GM19099 (cell line): ENCODE data around the gene C11orf54.

Experiments
- POLR2A ChIP-seq: IDR thresholded peaks from 3 replicates; pipeline ENCODE4 v1.6.1; 2011; ENCODE audit warnings: low read depth; ENCODE audit not compliant: insufficient read length; ENCODE audit errors: extremely low read depth

The C11orf54 gene

DNA sequence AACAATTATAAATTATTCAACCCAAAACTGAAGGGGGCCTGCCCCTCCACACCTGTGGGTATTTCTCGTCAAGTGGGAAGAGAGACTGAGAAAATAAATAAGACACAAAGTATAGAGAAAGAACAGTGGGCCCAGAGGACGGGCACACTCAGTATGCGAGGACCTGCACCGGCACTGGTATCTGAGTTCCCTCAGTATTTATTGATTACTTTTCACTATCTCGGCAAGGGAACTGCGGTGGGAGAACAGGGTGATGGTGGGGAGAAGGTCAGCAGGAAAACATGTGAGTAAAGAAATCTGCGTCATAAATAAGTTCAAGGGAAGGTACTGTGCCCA is 3.2 kb downstream of the C11orf54 start:
- no peak for TF ChIP-seq POLR2A

DNA sequence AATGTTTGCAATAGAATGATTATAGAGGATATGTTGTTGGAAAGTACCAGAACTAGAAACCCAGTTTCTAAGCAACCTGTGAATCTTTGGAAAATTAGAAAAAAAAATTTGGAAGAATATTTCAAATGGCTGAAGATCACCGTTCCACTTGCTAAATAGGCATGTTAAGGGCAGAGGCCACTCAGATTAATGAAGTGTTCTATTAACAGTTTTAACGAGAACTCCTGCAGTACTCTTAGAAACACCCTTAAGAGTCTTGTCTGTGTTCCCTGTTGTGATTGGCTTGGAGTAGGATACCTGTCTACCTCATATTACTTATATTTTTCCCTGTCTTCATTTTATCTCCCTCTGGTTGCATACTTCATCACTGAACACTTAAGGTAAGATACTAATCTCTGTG is 4.6 kb downstream of the C11orf54 start:
- TF ChIP-seq POLR2A: no peak

DNA sequence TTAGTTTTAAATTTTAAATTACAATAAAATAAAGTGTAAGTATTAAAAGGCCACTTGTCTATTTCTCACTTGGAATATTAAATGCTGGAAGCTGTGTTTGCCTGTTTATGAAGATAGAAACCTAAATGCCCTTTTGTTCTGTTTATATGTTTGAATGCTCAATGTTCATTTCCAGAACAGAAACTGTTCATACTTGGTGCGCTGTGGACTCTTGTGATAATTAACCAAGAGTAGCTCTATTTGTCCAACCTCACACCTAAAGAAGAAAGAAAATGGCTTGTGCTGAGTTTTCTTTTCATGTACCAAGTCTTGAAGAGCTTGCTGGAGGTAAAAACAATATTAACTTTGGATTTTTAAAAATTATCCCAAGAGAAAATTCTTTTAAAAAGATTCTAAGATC is 5.7 kb downstream of the C11orf54 start:
- TF ChIP-seq POLR2A: no peak

DNA sequence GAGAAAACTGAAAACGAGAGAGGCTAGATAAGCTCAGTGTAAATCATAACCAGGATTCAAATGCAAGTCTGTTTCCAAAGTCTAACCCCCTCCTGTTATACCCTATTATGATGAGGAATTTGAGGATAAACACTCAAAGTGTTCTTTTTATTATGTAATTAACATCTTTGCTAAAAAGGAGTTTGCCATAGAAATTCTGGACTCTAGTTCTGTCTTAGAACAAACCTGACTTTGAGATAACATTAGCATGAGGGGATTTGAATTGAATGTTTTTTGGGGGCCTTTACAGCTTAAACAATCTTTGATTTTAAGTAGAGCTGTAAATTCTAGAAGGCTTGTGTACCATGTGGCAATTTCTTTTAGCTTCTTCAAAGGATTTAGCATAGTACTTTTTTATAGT is 9.5 kb downstream of the C11orf54 start:
- no peak for TF ChIP-seq POLR2A

DNA sequence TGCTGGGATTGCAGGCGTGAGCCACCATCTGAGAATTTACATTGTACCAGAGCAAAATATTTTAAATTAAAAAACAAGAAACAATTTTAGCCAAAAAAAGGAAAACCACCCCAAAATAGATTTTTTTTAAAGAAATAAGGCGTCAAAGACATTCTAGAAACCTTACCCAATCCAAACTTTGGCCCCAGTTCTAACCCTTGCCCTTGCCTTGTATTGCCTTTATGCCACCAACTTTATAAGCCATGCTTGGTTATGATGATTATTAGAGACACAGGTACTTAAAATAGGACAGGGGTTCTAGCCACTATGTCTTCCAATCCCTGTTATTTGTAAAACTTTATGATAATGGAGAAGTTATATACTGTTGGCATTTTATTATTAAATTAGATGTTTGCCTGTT is 11.8 kb downstream of the C11orf54 start:
- TF ChIP-seq POLR2A: no peak

DNA sequence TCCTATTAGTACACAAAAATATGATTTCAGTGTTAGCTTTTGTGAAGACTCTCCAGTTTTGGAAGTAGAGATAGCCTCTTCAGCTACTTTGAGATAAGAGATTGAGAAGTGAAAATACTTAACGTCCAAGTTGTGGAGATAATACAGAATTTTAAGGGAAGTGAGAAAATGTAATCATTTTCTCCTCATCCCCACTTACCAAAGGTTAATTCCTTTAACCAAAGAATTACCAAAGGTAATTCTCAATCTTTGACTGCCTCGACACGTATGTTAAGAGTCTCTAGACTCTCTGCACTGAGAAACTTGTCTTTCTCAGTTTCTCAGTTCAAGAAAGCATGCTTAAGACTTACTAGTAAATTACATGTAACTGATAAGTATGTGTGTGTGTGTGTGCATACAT is 15.3 kb downstream of the C11orf54 start:
- TF ChIP-seq POLR2A: no peak

DNA sequence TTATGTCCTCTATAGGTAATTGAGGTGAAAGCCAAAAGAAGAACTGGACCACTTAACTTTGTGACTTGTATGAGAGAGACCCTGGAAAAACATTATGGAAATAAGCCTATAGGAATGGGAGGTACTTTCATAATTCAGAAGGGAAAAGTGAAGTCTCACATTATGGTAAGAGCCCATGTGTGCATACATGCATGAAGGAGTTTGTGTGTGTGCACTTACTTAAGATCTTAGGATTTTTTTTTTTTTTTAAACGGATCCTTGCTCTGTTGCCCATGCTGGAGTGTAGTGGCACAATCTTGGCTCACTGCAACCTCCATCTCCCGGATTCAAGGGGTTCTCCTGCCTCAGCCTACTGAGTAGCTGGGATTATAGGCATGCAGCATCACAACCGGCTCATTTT is 15.8 kb downstream of the C11orf54 start:
- no peak for TF ChIP-seq POLR2A

DNA sequence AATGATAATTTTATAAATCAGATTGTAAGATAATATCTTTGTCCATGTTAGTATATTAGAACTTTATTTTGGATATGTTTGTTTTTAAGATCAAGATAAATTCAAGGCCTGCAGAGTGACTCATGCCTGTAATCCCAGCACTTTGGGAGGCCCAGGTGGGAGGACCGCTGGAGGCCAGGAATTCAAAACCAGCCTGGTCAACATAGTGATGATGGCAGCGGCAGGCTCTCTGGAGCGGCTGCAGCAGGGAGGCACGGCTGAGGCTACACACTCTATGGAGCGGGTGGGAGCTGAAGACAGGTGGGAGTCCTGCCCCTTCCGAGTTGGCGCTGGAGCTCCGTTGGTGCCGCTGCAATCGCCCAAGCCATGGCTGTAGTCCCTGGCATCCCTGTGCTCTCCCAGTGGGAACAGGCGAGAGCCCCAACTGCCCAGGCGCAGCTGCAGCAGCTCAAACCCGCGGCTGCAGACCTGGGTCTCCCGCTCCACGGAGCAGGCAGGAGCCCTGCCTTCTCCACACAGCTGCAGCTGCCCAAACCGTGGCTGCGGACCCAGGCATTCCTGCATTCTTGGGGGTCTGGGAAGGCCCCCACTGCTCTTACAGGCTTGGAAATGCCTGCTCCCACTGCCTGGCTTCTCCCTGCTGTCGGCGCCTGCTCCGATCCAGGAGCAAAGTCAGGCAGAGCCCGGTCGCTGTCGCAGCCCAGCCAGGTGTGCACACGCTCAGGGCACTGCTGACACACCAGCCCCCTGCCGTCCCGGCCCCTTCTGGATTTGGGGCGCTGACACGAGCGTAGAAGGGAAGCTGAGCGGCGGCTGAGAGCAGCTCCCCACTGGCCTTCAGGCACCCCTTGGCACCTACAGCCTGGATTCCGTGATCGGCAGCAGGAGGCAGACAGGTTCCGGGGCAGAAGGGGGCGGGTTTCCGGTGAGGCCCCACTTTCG is 16.7 kb downstream of the C11orf54 start:
- no peak for TF ChIP-seq POLR2A

DNA sequence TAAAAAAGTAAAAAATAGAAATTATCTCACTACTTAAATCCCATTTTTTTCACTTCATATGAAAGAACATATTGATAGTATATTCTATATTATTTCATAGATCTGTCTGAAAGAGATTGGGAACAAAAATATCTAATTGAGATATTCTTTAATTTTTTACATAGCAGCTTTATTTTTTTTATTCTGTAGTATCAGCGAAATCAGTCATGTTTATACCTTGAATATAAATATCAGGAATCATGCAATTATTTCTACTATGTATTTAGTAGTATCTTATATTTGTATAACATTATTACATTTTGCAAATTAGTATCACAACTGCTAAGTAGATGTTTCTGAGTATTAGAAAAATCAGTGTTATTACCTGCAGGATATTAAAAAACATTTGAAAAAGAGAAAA is 20.4 kb downstream of the C11orf54 start:
- no peak for TF ChIP-seq POLR2A

DNA sequence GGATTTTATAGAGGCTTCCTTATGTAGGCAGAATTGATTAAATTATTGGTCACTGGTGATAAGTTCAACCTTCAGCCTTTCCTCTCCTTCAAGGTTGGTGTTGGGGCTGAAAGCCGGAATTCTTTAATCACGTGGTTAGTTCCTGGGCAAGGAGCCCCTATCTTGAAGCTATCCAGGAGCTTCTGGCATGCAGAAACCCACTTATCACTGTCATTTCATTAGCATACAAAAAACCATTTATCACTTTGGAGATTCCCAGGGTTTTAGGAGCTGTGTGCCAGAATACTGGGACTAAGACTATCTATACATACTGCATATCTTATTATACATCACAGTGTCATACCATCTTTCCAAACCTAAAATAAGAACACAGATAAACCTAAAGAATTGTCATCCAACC is 24.1 kb downstream of the C11orf54 start:
- TF ChIP-seq POLR2A: no peak

DNA sequence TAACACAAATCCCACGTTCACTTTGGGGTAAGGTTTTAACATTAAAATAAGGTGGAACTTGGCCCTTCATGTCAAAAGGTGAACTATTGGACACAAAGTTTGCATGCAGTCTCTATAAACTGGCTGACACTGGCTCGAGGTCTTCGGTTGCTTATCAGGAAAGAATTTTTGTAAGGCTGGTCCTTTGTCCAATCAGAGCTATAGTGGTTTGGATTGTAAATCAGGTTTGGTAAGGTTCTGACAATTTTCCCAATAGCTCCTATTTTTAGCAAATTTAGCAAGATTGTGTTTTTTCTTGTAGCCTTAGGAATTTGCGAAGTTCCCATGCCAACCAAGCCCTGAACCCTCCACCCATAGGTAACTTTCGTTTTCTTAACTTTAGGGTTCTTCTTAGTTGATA is 25.0 kb downstream of the C11orf54 start:
- no peak for TF ChIP-seq POLR2A

DNA sequence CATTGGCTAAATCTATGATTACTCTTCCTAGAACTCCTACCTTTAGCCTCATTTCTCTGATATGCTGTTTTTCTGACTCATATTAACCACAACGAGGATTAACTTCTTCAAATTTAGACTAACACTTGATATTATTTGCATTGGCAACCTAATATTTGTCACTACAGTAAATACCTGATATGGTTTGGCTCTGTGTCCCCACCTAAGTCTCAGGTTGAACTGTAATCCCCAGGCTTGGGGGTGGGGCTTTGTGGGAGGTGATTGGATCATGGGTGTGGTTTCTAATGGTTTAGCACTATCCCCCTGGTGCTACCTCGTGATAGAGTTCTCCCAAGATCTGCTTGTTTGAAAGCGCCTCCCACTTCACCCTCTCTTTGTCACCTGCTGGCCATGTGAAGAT is 25.5 kb downstream of the C11orf54 start:
- TF ChIP-seq POLR2A: no peak

DNA sequence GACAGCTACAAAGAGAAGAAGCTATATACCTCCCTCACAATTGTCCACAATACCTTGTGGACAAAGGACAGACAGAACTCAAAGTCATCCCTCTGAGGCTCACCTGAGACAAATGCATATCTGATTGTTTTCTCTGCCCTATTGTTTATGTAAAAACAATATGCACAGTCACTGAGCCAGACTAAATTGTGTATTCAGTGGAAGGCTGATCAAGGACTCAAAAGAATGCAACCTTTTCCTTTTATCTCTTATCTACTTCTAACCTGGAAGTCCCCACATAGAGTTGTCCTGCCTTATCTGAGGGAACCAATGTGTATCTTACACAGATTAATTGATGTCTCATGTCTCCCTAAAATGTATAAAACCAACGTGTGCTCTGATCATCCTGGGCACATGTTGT is 28.7 kb downstream of the C11orf54 start:
- TF ChIP-seq POLR2A: no peak

DNA sequence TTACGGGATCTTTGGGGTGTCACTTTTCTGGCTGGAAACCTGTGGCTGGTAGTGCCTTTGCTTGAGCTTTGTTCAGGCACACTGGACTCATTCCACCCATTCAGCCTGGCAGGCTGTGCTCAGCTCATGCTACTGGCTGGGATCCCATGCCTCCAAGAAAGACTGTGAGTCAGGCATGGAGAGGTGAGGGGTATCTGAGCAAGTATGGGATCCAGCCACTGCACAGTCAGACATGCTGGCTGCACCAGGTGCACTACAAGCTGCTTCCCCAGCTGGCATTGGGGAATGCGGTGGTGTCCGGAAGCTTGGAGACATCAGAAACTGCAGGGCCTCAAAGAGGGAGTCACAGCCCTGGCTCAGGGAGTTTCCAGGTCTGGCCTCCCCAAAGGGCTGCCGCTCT is 30.7 kb downstream of the C11orf54 start:
- no peak for TF ChIP-seq POLR2A

DNA sequence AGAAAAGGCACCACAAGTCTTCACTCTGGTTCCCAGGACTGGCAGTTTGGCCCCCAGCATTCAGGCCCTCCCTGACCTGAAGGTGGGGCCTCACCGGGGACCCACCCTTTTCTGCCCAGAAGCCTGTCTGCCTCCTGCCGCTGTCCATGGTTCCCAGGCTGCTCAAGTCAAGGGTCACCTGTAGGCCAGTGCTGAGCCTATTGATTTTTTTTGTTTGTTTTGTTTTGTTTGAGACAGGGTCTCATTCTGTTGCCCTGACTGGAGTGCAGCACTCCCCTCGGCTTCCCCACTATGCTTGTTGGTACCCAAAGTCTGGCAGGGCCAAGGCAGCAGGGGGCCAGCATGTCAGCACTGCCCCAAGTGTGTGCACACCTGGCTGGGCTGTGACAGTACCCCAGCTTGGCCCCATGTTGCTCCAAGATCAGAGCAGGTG is 31.6 kb downstream of the C11orf54 start:
- TF ChIP-seq POLR2A: no peak

DNA sequence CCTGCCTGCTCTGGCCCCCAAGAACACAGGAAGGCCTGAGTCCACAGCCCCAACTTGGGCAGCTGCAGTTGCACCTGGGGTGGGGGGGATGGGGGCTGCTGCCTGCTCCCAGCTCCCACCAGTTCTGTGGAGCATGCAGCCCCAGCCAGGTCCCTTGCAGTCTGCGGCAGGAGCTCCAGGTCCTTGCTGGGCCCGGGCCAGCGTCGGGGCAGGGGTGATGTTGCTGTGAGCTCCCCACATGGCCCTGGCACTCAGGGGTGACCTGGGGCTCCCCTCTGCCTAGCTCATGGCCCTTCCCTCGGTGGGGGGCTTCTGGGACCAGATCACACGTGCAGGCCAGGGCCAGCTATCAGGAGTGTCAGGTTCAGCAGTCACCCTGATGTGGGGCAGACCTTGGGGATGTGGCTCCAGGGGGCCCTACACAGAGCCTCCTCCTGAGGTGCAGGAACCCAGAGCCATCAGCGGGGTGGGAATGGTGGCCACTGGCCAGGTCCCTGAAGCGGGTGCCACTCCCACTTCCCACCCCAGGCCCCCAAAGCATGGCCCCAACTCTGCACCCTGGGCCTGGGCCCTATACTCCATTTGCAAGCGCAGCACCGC is 32.2 kb downstream of the C11orf54 start:
- TF ChIP-seq POLR2A: no peak
